HG03354 (cell line): ENCODE measurements around the gene SLC25A26.

ENCODE experiments used
- ATAC-seq: cut with Tn5 transposase; IDR thresholded peaks from one replicate; pipeline ENCODE4 v1.9.1; 2021; ENCODE audit warnings: mild to moderate bottlenecking; ENCODE audit not compliant: unreplicated experiment, poor library complexity, severe bottlenecking

SLC25A26 gene

DNA sequence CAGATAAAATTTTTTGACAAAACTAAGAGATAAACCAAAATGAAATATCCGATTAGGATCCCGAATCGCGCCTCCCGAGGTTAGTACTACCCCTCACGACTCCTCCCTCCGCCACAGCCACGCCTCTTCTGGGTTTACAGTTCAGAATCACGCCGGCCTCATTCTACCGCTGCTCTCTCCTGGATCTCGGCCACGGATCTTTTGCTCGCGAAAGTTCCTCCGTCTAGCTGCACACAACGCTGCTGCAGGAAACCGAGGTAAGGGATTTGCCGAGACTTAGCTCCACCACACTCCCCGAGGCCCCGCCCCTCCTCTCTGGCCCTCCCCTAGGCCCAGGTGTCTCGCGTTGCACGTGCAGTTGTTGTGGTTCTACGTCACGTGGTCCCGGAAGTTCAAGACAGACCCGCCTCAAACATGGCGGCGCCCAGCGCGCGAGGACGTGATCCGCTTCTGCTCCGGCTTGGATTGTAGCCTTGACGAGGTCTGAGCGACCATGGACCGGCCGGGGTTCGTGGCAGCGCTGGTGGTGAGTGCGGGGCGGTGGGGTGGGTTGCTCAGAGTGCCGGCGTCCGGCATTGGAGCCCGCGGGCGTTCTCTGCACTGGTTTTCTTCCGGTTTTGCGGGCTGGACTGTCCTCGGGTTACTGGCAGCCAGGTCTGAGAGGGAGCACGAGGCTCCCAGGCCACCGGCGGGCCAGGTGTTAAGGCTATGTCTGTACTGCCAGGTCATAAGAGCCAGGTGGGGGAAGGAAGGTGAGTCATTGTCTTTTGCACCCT lies at the start of gene SLC25A26:
SLC25A26 (plus strand) TSS at position 400 of the 776 bp plus-strand sequence; CDS start at position 494, 94 bp downstream.
- ATAC-seq = peak; percentile 100

DNA sequence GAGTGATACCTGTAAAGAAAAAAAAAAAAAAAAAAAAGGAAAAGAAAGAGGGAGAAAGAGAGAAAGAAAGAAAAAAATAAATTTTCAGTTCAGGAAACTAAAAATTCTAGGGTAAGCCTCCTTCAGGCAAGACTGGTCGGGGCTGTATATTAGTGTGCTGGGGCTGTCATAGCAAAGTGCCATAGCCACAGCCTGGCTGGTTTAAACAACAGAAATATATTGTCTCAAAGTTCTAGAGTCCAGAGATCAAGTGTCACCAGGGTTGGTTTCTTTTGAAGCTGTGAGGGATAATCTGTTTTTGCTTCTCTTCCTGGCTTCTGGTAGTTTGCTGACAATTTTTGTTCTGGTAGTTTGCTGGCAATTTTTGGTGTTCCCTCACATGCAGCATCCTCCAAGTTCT lies 48.4 kb upstream of the SLC25A26 start:
- ATAC-seq = no peak

- ATAC-seq = no peak
Measured at GRCh38 chr3:66177026-66177425, 43.8 kb upstream of the SLC25A26 start.

- no peak for ATAC-seq
Measured at GRCh38 chr3:66178206-66178605, 42.6 kb upstream of the SLC25A26 start.

- no peak for ATAC-seq
Measured at GRCh38 chr3:66179793-66180192, 41.0 kb upstream of the SLC25A26 start.

- ATAC-seq = no peak
Measured at GRCh38 chr3:66181764-66182163, 39.0 kb upstream of the SLC25A26 start.

DNA sequence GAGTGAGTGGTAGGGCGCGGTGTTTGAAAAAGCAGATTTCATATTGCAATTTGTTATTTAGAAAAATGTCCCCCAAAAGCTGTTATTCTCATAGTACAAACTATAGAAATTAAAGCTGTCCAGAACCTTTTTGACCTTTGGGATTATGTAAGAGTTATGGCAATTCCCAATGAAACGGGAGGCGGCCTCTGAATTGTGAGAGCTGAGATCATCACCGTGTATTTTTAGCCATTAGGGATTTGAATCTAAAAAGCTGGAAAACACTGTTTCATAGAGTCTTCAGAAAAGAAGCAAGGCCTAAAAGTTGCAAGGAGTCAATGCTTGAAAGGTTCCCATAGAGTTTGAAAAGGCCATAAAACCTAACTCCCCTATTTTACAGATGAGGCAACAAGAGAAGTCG lies 38.6 kb upstream of the SLC25A26 start:
- no peak for ATAC-seq

- no peak for ATAC-seq
Measured at GRCh38 chr3:66186545-66186944, 34.3 kb upstream of the SLC25A26 start.

GRCh38 chr3:66195347-66195783 lies 25.4 kb upstream of the SLC25A26 start:
- ATAC-seq = no peak

DNA sequence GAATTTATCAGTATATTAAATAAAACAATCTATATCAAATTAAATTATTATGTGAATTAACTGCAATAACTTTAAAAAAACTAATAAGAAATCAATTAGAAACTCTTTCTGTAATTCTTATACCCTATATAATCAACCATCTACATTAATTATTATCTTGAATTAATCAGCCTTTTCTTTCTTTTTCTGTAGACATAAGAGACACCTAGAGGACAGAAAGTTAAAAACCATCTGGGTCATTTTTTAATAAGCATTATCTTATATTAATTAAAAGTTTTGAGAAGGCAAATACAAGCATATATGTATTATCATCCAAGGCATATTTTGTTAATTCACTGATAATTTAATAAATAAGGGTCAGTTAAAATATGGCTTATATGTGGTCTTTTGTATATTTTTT lies 24.2 kb upstream of the SLC25A26 start:
- no peak for ATAC-seq

DNA sequence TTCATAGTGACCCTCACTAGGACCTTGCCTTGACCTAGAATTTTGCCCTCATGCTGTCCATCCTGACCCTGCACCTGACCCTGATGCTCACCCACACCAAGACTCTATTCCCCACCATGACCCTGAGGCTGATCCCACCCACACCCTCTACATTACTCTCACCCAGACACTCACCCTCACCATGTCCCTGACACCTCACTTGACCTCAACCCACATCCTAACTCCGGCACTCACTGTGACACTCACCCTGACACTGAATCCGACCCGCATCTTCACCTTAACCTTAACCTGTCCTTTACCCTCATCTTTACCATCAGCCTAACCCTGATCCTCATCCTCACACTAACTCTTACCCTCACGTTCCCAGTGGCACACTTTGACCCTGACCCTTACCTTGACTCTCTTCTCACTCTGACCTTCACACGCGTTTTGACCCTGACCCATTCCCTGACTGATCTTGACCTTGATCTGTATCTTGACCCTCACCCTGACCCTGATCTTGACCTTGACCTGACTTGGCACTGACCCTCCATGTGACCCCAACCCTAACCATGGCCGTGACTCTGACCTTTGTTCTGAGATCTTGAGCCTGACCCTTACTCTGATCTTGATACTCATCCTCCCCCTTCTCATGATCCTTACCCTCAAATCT lies 22.2 kb upstream of the SLC25A26 start:
- no peak for ATAC-seq

- ATAC-seq = no peak
Measured at GRCh38 chr3:66199089-66199473, 21.7 kb upstream of the SLC25A26 start.

DNA sequence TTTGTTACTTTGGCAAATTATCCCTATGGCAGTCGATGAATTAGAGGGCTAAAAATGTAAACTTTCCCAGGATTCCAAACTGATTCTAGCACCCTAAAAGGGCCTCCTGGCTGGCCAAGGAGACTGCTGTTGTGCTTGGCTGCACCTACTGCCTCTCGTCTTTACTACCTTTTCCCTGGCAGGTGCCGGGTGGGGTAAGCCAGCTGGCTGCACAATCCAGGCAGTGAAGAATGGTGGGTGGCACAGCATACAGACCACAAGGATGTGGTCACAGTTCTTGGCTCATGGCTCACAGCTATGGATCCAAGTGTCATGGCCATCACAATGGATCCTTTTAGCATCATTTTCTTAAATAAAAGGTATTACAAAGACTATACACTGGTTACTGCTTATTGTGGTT lies 20.7 kb upstream of the SLC25A26 start:
- ATAC-seq = no peak

- ATAC-seq = no peak
Measured at GRCh38 chr3:66200786-66201185, 20.0 kb upstream of the SLC25A26 start.

DNA sequence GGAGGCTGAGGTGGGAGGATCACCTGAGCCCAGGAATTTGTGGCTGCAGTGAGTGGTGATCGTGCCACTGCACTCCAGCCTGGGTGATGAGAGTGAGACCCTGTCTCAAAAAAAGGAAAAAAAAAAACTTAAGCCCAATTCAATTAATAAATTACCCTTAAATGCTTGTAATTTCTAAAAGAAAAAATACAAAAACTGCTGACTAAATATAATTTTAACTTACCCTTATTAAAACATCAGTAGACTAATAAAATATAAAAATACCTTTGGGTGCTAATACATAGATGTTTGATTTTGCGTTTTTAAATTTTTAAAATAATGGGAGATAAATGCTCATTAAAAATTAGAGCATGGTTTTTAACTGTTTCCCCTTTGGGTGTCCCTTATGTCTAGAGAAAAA lies 17.5 kb upstream of the SLC25A26 start:
- no peak for ATAC-seq

DNA sequence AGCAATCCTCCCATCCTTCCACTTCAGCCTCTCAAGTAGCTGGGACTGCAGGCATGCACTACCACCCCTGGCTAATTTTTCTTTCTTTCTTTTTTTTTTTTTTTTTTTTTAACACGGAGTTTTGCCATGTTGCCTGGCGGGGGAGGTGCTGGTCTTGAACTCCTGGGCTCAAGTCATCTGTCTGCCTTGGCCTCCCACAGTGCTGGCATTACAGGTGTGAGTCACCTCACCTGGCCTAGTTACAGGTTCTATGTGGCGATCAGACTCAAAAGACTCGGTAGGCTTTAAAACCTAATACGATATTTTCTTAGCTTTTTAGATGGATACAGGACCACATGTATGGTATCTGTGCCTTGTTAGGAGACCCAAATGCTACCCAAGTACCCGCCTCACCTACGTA lies 14.0 kb upstream of the SLC25A26 start:
- ATAC-seq = no peak

DNA sequence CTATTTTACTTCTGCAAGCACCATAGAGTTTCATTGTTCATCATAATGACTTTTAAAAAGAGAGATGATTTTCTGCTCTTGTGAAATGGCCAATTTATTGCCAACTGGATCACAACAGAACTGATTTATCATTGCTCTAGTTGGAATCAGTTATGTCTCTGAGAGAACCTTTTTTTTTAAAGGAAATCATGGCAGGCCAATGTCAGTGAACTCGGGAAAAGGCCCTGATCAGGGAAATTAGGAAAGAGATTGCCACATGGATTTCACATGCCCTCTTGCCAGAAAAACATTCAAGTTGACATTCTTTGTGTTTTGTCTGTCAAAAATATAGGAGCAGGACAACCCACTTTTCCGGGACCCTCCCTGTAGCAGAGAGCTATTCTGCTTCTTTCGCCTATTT lies 12.6 kb upstream of the SLC25A26 start:
- no peak for ATAC-seq

- ATAC-seq = no peak
Measured at GRCh38 chr3:66210687-66211295, 10.0 kb upstream of the SLC25A26 start.

DNA sequence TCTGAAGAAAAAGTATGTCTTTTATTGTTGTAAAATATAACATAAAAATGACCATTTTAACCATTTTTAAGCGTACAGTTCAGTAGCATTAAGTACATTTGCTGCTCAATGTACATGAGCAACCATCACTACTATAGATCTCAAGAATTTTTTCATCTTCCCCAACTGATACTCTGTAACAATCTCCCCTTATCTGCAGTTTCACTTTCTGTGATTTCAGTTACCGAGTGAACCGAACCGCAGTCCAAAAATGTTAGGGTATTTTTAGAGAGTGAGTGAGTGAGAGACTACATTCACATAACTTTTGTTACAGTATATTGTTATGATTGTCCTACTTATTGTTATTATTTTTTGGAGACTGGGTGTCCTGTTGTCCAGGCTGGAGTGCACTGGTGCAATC lies 9.0 kb upstream of the SLC25A26 start:
- ATAC-seq = no peak

DNA sequence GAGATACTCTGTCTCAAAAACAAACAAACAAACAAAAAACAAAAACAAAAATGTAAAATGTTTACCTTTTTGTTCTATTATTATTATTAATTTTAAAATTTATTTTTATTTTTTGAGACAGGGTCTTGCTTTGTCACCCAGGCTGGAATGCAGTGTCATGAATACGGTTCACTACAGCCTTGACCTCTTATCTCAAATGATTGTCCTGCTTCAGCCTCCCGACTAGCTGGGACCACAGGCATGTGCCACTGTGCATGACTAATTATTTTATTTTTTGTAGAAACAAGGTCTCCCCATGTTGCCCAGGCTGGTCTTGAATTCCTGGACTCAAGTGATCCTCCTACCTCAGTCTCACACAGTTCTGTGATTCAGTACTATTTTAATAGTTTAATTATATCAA lies 5.7 kb upstream of the SLC25A26 start:
- no peak for ATAC-seq

- ATAC-seq = no peak
Measured at GRCh38 chr3:66220066-66220465, 735 bp upstream of the SLC25A26 start.
